HG02610 (cell line): ENCODE data around the gene DCST1.
A peak's percentile ranks its signal among the peaks of the same experiment; 100 is the strongest.

ENCODE experiments used
- ATAC-seq: cut with Tn5 transposase; IDR thresholded peaks from one replicate; pipeline ENCODE4 v1.9.1; 2021; ENCODE audit warnings: mild to moderate bottlenecking, moderate library complexity; ENCODE audit not compliant: unreplicated experiment

Gene DCST1

DNA sequence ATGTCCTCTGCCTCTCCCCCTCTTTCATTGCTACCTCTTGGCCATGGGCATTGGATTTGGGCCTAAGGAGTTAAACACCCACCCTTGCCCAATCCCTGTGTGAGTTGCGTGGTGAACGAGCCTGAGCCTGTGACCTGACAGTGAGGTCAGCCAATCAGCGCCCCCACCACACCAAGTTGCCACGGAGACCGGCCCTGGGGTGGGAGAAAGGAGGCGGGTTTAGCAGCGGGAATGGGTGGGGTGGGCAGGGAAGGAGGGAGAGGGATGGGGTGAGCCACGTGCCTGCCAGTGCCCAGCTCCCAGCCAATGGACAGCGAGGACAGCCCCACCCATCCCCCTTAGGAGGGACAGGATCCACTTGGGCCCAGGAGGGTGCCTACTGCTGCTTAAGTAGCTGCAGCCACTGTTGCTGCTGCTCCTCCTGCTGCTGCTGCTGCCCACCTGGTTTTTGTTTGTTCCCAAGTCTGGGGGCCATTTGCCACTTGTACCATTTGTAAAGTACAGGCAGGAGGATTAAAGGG lies 21.5 kb upstream of the DCST1 start:
- no peak for ATAC-seq

DNA sequence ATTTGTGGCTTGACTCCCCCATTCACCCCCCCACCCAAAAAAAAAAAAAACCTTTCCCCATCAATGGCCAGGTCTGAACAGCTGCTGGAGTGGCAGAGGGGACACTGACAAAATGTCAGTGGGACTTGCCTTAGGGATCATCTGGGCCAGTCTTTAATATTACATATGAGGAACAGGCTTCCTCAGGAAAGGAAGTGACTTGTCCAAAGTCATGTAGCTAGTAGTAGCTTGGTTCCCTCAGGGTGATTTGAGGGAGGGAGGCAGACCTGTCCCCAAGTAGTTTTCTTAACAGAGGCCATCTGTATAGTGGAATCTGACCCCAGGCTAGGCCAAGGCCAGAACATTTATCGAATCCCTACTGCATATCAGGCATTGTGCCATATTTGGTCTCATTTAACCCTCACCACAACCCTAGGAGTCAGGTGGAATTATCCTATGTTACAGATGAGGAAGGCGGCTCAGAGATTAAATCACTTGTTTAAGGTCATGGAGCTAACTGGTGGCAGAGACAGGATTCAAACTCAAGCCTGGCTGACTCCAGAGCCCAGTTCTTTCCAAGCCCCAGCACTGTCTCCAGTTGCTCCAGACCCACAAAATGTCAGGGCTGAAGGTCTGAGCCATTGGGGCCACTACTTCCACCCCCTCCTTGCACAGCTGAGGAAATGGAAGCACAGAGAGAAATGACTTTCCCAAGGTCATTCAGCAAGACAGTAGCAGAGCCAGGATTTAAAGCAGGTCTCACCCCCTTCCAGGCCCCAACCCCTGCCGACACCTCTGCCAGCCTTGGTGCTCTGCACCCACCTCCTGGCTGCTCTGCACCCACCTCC lies 20.6 kb upstream of the DCST1 start:
- ATAC-seq: no peak

DNA sequence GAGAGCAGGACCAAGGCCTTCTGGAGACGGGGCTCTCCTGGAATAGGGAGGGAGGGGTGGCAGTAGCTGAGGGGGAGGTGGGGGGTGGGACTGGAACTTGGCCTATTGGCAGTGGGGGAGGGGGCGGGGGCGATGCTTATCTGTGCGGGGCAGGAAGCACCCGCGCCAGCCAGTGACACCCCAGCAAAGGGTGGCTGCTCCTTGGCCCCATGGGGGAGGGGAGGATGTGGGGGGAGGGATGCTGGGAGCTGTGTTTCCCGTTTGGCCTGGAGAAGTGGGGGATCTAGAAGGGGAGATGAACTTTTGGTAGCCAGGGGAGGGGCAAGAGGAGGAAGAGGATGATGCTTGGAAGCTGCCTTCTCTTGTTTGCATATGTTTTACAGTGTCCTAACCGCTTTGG lies 20.0 kb upstream of the DCST1 start:
- no peak for ATAC-seq

DNA sequence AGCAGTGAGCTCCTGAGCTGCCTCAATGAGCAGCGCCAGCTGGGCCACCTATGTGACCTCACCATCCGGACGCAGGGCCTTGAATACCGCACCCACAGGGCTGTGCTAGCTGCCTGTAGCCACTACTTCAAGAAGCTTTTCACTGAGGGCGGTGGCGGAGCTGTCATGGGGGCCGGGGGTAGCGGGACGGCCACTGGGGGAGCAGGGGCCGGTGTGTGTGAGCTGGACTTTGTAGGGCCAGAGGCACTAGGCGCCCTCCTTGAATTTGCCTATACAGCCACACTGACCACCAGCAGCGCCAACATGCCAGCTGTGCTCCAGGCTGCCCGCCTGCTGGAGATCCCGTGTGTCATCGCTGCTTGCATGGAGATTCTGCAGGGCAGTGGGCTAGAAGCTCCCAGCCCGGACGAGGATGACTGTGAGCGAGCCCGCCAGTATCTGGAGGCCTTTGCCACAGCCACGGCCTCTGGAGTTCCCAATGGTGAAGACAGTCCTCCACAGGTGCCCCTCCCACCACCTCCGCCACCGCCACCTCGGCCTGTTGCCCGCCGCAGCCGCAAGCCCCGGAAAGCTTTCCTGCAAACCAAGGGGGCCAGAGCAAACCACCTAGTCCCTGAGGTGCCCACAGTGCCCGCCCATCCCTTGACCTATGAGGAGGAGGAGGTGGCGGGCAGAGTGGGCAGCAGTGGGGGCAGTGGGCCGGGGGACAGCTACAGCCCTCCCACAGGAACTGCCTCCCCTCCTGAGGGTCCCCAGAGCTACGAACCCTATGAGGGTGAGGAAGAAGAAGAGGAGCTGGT lies 18.7 kb upstream of the DCST1 start:
- ATAC-seq: no peak

DNA sequence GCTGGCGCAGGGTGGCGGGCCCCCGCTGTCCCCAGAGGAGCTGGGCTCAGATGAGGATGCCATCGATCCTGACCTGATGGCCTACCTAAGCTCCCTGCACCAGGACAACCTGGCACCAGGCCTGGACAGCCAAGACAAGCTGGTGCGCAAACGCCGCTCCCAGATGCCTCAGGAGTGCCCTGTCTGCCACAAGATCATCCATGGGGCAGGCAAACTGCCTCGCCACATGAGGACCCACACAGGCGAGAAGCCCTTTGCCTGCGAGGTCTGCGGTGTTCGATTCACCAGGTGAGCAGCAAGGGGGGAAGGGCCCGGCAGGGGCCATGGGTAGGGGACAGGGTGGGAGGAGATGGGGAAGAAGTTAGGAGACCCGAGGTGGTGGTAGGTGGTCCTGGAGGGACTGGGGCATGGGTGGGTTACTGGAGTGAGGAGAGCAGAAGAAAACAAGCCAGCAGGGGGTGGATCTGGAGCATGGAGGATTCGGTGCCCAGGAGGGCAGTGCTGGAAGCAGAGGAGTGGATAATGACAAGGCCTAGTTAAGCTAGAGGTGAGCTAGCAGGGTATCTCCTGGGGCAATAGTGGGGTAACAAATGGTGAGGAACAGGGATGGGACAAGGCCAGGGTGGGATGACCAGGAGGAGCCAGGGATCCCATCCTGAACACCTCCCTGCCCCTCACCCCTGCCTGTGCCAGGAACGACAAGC lies 17.9 kb upstream of the DCST1 start:
- ATAC-seq: no peak

DNA sequence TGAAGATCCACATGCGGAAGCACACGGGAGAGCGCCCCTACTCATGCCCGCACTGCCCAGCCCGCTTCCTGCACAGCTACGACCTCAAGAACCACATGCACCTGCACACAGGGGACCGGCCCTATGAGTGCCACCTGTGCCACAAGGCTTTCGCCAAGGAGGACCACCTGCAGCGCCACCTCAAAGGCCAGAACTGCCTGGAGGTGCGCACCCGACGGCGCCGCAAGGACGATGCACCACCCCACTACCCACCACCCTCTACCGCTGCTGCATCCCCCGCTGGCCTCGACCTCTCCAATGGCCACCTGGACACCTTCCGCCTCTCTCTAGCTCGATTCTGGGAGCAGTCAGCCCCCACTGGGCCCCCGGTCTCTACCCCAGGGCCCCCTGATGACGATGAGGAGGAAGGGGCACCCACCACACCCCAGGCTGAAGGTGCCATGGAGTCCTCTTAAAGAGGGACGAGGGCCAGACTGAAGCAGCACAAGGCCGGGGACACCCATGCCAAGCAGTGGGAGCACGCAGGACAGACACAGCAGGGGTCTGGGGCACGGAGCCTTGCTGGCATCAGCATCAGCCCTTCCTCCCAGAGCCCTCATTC lies 17.3 kb upstream of the DCST1 start:
- no peak for ATAC-seq

DNA sequence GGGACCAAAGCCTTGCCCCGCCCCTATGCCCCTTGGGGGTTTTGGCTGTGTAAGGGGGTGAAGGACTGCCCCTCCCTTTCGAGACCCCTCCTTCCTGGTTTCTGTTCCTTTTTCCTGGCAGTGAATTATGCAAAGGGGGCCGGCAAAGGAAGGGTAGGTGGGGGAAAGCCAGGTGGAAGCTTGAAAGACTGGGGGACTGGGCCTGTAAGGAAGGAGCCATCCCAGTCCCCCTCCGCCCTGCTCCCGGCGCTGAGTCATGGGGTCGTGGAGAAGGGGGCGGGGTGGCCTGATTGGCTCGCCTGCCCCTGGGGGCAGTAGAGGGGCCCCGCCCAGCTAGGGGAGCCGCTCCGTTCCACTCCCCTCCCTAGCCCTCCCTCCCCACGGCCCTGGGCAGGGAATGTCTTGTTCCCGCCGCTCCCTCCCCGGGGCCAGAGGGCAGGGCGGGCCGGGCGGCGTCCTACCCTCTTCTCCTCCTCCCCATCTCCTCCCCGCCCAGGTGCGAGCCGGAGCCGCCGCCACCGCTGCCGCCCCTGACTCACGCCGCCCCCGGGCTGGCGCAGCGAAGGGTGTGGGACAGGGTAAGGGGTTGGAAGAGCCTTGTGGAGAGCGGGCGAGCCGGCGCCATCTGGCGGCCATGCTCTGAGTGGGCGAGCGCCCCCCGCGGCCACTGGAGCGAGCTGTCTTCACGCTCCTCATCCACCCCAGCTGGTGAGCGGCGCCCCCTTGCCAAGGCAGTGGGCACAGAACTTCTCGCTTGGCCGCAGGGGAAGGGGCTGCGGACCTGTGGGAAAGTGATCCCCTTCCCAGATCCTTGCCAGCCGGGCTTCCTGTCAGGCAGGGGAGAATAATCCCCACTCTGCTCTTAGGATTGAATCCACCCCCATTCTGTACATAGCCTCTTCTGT lies 16.3 kb upstream of the DCST1 start:
- ATAC-seq: peak; percentile 71

DNA sequence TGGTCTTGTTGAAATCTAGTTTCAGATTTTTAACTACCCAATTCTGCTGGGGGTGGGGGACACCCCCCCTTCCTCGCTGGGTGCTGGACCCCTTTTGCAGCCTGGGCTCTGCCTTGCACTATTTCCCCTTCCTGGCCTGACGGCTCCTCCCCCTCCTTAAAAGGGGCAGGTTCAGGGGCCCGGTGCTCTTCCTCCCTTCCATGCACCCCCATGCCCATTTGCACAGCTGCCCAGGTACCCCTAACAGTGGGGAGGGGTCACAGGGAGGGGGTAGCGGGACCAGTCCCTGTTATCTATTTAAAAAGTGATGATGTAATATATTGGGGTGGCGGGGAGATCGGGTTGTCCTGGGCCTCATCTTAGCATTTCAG lies 15.7 kb upstream of the DCST1 start:
- no peak for ATAC-seq

DNA sequence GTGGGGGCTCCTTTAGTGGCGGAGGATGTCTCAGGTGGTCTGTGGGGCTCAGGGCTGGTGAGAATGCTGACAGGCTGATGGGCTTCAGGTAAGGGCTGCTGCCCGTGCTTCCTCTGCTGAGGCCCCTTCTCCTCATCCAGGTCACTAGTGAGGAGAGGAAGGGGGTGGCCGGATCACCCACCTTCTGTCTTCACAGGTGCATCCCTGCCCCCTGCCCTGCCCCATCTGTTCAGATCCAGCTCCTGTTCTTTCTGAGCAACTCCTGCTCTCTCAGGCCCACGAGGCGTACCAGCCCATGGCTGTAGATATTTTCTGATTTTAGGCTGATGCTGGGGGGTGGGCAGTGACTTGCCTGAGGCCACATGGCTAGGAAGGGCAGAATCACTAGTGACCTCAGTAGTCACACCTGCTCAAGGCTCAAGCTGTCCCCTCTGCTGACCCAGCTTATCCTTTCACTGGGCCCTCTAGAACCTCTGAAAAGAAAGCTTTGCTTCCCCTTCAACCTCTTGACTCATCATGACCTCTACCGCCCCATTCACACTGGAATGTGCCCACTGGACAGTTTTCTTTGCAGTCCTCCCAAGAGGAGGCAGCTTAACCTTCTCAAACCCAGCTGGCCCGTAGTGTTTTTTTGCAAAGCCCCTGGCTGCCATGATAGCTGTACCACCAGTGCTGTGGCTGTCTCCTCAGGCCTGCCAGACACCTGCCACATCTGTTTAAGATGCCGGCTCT lies 14.8 kb upstream of the DCST1 start:
- ATAC-seq: no peak

DNA sequence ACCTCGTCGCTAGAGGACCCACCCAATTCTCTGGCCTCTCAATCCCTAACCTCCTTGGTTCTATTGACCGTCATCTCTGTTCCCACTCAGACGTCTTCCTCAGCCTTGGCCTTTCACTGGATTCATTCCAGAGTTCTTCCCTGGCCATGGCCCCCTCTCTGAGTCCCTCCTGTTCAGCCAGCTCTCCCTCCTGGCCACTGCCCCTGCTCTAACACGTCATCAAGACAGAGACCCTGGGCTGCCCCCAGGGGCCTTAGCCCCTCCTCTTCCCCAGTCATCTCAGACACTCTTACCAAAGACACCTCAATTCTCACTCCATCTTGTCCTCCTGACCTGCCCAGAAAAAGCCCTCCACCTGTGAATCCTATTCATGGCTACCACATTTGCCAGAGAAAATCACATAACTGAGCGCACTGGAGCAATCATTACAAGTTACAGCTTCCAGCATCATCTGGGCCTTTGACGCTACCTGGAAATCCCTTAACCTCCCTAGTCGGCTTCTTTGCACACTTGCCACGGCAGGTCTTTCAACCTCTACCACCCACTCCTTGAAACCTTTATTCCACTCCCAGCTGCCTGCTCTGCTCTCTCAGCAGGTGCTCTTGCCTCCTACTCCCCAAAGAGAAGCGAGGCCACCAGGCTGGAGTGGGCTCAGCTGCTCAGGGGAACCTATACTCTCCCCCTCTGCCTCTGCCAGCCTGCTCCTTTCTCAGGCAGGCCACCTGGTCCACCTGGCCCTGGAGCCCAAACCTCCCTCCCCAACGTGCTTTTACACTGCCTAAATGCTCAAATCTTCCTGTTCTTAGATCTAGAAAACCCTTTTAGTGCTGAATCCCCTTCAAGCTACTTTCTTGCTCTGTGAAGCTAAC lies 14.0 kb upstream of the DCST1 start:
- ATAC-seq: no peak

DNA sequence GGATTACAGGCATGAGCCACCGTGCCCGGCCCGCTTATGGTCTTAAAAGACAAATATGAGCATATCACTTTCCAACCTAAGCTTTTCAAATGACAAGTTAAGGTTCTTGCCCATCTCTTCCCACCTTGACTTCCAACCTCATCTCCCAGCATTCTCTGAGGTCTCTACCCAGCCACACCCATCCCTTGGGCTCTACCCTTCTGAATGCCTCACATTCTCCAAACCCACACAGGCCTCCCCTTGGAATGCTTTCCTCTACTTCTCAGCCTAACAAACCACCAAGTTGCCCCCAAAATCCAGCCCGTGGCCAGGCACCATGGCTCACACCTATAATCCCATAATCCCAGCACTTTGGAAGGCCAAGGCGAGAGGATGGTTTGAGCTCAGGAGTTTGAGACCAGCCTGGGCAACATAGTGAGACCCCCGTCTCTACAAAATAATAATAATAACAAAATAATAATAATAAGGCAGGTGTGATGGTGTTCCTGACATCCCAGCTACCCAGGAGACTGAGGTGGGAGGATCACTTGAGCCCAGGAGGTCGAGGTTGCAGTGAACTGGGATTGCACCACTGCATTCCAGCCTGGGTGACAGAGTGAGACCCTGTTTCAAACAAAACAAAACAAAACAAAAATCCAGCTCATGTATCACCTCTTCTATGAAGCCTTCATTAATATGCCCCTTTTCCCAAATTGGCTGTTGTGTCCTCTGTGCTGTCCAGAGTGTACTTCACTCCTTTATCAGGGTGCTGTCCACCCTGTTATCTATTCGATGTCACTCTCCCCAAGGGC lies 11.3 kb upstream of the DCST1 start:
- ATAC-seq: no peak

DNA sequence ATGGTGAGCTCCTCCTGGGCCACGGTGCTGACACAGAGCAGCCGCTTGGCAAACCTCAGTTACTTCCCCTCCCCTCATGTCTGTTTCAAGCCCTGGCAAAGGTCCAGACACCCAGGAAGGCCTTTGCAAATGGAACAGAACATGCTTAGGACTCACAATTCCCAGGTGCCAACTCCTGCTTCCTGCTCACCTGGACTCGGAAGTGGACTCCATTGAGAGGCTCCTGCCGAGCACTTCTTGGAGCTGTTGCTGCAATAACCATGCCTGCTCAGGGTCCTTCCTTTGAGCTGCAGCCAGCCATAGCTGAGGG lies 10.7 kb upstream of the DCST1 start:
- no peak for ATAC-seq

DNA sequence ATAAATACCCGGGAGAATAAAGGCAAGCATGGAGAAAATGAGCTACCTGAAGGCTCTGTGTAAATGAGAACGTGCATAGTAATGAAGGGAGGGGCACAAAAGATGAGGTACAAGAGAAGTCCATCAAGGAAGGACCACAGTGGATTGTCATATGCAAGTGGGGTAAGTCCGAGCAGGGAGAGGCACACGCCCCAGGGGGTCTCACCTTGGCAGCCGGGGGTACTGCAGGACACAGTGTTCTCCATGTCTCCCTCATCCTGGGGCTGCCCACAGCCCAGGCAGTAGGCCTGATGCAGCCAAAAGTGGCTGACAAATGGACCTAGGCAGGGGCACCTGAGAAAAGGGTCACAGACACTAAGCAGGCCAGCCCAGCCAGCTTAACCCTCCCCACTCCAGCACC lies 10.0 kb upstream of the DCST1 start:
- no peak for ATAC-seq

DNA sequence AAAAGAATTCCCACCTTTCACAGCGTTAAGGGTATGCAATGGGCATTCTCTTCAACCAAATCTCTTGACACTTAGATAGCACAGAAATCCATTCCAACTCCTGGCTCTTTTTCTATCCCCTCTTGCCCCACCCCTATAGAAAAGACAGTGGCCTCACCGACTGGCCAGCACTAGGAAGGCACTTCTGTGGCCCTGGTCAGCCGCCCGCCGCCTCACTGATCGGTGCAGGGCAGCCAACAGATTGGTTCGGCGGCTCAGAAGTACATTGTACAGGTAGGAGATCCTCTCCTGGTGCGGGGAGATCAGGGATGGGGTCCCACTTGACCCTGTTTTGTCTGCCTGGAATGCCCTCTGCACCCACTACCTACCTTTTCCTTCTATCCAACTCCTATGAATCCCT lies 9.3 kb upstream of the DCST1 start:
- ATAC-seq: no peak

DNA sequence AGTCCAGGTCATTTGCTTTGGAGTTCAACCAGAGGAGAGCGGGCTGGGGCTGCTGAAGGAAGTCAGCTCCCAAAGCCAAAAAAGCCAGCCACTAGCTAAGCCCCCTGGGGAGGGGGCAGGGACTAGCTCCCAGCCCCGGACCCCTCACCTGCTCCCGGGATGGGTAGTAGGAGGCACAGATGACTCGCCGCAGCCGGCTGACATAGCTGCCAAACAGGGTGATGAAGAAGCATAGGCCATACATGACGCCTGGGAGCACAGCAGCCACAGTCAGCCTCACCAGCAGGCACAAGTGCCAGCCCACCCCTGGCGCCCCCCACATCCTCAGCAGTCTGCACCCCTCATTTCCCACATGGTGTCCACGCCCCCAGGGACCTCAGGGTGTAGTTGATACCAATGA lies 7.5 kb upstream of the DCST1 start:
- ATAC-seq: no peak

DNA sequence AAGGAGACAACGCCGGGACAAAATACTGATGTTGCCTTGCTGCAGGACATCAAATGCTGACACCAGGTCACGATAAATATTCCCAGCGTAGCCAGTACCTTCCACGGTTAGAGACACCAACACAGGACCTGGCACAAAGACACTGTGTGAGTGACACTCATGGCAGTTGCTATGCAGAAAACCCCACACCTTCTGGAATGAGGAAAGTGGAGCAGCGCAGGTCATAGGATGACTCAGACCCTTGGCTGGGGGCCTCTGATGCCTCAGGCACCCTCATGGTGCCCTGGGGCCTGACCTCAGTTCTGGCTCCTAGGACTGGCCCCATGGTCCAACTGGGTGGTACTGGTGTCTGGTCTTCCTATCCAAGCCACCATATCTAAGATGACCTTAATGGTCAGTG lies 7.0 kb upstream of the DCST1 start:
- ATAC-seq: no peak

DNA sequence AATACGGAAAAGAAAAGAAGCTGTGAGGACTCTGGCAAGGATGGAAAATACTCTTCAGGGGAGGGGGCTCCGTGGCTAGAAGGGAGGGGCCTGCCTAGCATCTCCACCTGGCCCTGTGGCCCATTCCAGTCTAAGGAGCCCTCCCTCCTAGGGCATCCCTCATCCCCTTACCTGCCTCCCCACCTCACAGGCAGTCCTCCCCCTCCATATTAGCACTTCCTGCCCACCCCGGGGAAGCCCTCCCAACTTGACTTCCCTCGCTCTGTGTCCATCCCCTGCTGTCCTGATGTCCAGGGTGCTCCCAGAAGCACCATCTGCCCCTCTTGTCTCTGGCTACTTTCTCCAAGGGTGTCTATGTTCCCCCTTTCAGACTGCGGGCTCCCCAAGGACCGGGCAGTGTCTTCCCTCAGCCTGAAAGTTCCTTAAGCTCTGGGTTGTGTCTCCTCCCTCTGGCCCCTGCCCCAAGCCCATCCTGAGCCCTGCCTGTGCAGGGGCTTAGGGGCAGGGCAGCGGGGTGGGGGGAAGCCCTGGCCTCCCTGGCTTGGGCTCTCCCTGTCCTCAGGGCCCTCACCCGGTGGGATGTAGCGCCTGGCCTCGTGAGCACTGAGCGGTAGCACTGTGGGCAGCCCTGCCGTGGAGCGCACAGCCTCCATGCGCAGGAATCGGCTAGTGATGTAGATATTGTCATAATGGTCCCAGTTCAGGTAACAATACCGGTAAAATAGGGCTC lies 3.9 kb upstream of the DCST1 start:
- no peak for ATAC-seq
